IPS-18a (cell line): Measurements from ENCODE around the gene RASGRF1.
"Not testable (repeated sequence)": the region's sequence is repeated elsewhere in the genome, so short reads cannot be mapped to it uniquely, and the experiment has no call there.

Experiments used
- H3K27ac ChIP-seq: one replicate; pipeline ENCODE4 v1.5.1; 2013; ENCODE audit warnings: low read length
- H3K27me3 ChIP-seq: one replicate; pipeline ENCODE4 v1.6.1; 2013; ENCODE audit warnings: mild to moderate bottlenecking, low read length; ENCODE audit not compliant: control insufficient read depth, insufficient read depth
- H3K36me3 ChIP-seq: one replicate; pipeline ENCODE4 v1.6.1; 2013; ENCODE audit warnings: low read depth, low read length; ENCODE audit not compliant: control insufficient read depth
- H3K4me1 ChIP-seq: one replicate; pipeline ENCODE4 v1.6.1; 2013; ENCODE audit warnings: low read depth, low read length; ENCODE audit not compliant: control insufficient read depth
- H3K4me3 ChIP-seq: one replicate; pipeline ENCODE4 v1.5.1; 2013; ENCODE audit warnings: low read length
- H3K9ac ChIP-seq: one replicate; pipeline ENCODE4 v1.6.1; 2013; ENCODE audit warnings: mild to moderate bottlenecking, low read length, moderate library complexity
- H3K9me3 ChIP-seq: one replicate; pipeline ENCODE4 v1.6.1; 2013; ENCODE audit warnings: low read depth, low read length; ENCODE audit not compliant: control insufficient read depth

RASGRF1 gene

DNA sequence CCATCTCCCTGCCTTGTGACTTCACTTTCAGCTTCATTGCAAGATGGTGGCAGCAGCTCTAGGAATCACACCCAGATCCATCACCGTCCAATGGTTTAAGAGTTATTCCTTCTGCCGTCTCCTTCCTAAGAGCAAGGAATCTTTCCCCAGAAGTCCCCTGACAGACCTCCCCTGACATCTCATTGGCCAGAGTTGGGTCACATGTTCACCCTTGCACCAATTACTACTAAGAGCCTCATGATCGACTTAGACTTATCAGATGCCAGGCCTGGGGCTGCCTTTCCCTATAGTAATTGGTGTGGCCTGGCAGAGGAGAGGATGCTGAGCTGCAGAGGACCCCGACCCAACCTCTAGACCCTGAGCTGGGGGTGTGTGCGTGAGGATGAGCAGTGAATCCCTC, 31.8 kb upstream of the RASGRF1 start:
- no peak overlapping the region for H3K9ac ChIP-seq
- H3K27me3 ChIP-seq, result no peaks in the 10 kb centered on the region
- no peaks in the 10 kb centered on the region for H3K36me3 ChIP-seq
- H3K4me1 ChIP-seq, result no peaks in the 10 kb centered on the region
- H3K27ac ChIP-seq, result no peak overlapping the region
- H3K4me3 ChIP-seq, result no peak overlapping the region
- H3K9me3 ChIP-seq, result no peaks in the 10 kb centered on the region

DNA sequence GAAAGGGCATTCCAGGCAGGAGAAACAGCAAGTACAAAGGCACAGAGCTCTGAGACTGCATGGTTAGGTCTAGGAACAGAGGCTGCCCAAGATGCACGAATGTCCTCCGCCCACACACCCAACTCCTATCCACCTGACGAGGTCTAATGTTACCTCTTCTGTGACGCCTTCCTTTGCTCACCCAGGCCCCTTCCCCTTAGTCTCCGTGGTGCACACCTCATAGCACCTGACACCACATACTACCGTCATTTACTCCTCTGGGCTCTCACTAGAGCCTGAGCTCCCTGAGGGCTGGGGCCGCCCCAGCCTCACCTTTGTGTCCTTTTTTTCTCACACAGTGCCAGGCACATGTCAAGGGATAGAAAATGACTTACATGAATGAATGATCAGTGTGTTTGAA, 31.0 kb upstream of the RASGRF1 start:
- Histone ChIP-seq H3K27ac (no peak overlapping the region), H3K4me3 (no peak overlapping the region), H3K36me3 (no peaks in the 10 kb centered on the region), H3K9me3 (no peaks in the 10 kb centered on the region), H3K4me1 (no peaks in the 10 kb centered on the region), H3K9ac (no peak overlapping the region), H3K27me3 (no peaks in the 10 kb centered on the region)

DNA sequence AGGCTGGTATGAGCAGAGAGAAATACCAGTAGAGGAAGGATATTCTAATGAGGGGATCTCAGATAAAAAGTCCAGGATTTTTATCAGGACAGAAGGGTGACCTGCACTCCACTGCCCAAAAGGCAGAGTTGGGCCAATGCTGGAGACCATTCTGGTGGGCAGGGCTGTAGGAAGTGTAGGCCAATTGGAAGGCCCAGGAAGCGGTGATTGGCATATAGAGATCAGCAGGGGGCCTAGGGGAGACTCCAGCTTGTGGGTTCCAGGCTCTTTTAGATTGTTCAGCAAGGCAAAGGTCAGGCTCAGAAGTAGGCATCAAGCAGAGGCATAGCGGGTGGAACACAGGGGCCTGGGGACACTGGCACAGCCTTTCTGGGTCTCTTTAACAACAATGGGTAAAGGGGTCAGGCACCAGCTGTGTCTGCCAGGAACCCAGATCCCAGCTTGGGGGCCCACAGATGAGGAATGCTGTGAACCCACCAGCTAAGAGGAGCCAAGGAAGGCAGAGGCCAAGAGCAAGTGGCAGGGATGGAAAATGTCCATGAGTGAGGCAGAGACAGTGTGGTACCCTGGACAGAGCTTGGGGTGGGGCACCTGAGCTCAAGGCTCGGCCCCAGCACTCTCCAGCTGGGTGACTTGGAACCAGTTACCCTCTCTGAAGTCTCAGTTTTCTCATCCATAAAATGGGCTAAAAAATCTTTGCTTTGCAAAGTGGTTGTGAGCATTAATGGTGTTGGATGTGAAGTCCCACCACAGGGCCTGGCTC, 27.0 kb upstream of the RASGRF1 start:
- H3K9ac ChIP-seq, result no peak overlapping the region
- no peaks in the 10 kb centered on the region for H3K4me1 ChIP-seq
- no peaks in the 10 kb centered on the region for H3K9me3 ChIP-seq
- no peak overlapping the region for H3K4me3 ChIP-seq
- H3K27ac ChIP-seq, result no peak overlapping the region
- H3K36me3 ChIP-seq, result no peaks in the 10 kb centered on the region
- H3K27me3 ChIP-seq, result no peaks in the 10 kb centered on the region

DNA sequence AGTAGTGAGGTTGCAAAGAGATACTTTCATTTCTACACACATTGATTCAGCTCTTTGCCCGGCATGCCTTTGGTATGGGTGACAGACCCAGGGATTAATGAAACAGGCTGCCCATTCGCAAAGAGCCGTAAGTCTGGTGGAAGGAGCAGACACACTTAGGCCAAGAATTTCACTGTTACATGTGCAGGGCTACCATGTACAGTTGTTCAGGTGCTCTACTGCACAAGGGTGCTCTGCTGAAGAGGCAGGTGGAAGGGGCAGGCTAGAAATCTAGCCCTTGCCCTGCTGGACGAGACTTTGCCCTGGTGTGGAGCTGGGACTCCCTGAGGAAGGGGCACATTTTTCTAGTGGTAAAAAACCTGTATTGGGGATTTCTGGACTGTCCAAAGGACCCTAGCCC, 26.2 kb upstream of the RASGRF1 start:
- Histone ChIP-seq H3K36me3 (no peaks in the 10 kb centered on the region), H3K27ac (no peak overlapping the region), H3K27me3 (no peaks in the 10 kb centered on the region), H3K9me3 (no peaks in the 10 kb centered on the region), H3K9ac (no peak overlapping the region), H3K4me3 (no peak overlapping the region), H3K4me1 (no peaks in the 10 kb centered on the region)

DNA sequence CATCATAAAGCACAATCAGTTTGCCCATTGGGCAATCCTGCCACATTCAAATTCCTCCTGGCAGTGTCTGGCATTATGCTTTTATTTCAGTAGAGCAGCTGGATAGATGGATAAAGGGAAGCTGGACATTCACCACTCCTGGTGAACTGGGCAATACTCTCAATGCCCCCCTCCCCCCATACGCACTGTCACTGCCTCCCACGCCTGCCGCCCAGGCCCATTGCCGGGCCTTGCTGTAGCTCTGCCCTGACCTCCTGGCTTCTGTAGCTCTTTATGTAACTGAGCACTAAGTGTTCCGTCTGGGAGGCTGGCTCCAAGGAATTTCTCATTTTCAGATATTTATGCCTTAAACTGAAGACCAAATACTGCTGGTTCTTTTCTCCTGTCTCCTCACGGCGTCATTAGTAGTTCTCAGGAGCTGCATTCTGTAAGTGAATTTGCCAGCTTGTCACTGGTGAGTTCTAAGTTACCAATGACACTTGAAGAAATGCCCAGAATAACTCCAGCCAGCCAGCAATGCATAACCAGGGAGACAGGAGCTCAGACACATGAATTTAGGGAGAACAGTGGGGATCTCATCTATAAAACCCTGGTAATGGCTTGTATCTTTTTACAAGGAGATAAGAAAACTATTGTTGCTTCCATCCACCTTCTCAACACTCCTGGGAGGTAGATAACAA, 25.5 kb upstream of the RASGRF1 start:
- Histone ChIP-seq H3K9ac (no peak overlapping the region), H3K4me3 (no peak overlapping the region), H3K36me3 (no peaks in the 10 kb centered on the region), H3K27ac (no peak overlapping the region), H3K27me3 (no peaks in the 10 kb centered on the region), H3K9me3 (no peaks in the 10 kb centered on the region), H3K4me1 (no peaks in the 10 kb centered on the region)

DNA sequence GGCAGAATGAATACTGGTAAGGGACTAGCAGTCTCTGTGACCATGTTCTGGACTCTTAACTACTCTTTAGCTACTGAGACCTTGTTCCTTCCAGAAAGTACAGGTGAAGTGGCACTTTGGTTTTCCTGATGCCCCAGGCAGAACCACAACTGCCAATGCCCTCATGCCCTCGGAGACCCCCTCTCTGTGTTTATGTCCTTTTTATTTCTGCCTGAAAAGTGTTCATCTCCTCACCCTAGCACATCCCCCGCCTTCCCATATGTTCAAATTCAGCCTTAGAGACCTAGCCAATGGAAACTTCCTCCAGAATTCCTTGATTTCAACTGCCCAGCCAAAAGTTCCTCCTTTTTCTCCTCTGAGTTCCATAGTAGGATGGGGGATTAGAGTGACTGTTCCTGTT, 23.3 kb upstream of the RASGRF1 start:
- Histone ChIP-seq H3K9ac (no peak overlapping the region), H3K36me3 (no peaks in the 10 kb centered on the region), H3K27me3 (no peaks in the 10 kb centered on the region), H3K27ac (no peak overlapping the region), H3K4me1 (no peaks in the 10 kb centered on the region), H3K4me3 (no peak overlapping the region), H3K9me3 (no peaks in the 10 kb centered on the region)

DNA sequence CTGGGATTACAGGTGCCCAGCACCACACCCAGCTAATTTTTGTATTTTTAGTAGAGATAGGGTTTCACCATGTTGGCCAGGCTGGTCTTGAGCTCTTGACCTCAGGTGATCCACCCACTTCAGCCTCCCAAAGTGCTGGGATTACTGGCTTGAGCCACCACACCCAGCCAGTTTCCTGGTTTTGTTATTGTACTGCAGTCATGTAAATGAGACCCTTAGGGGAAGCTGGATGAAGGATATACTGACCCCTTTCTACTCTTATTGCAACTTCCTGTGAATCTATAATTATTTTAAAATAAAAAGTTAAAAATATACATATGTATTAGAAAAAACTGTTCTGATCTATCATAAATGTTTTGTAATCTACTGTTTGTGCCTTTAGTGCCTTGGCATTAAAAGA, 20.8 kb upstream of the RASGRF1 start:
- H3K9me3 ChIP-seq, H3K27me3 ChIP-seq, H3K4me1 ChIP-seq, H3K36me3 ChIP-seq, H3K4me3 ChIP-seq, H3K9ac ChIP-seq, H3K27ac ChIP-seq: not testable (repeated sequence)

DNA sequence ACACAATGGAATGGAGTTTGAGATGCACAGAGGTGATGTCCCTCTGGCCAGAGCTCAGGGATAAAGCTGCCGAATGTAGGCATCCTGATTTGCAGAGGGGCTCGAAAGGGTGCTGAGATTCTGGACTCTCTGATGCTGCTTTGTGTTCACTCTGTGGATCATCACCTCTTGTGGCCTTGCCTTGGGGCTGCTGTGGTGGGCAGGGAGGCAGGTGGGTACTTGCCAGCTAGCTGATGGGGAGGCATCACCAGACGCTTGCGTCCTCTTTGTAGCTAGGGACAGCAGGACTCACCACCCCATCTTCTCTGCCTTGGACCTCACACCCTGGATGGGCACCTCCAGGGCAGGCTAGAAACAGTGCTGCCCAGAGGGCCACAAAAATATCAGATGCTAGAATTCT, 14.6 kb upstream of the RASGRF1 start:
- Histone ChIP-seq H3K27me3 (peaks cover 15% of the 10 kb centered on the region), H3K27ac (no peak overlapping the region), H3K36me3 (no peaks in the 10 kb centered on the region), H3K9me3 (no peaks in the 10 kb centered on the region), H3K4me3 (no peak overlapping the region), H3K9ac (no peak overlapping the region), H3K4me1 (no peaks in the 10 kb centered on the region)

DNA sequence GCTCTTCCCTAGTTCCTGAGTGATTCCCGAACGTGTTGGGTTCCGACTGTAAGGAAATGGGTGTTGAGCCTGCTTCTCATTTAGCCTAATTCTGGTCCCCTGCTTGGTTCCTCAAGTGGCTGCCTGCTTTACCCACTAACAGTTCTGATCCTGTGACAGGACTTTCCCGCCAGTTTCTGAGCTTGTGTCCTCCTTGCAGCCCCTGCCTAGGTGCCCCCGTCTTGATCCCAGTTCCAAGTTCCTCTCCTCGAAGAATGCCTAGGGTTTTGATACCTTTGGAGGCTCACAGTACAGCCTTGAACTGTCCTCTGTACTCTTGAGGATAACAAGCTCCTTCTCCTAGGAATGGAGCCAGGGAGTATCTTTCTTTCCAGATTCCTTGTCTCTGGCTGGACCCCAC, 12.0 kb upstream of the RASGRF1 start:
- Histone ChIP-seq H3K9me3 (no peaks in the 10 kb centered on the region), H3K27ac (no peak overlapping the region), H3K27me3 (peaks cover 19% of the 10 kb centered on the region), H3K4me3 (no peak overlapping the region), H3K9ac (no peak overlapping the region), H3K36me3 (no peaks in the 10 kb centered on the region), H3K4me1 (no peaks in the 10 kb centered on the region)

DNA sequence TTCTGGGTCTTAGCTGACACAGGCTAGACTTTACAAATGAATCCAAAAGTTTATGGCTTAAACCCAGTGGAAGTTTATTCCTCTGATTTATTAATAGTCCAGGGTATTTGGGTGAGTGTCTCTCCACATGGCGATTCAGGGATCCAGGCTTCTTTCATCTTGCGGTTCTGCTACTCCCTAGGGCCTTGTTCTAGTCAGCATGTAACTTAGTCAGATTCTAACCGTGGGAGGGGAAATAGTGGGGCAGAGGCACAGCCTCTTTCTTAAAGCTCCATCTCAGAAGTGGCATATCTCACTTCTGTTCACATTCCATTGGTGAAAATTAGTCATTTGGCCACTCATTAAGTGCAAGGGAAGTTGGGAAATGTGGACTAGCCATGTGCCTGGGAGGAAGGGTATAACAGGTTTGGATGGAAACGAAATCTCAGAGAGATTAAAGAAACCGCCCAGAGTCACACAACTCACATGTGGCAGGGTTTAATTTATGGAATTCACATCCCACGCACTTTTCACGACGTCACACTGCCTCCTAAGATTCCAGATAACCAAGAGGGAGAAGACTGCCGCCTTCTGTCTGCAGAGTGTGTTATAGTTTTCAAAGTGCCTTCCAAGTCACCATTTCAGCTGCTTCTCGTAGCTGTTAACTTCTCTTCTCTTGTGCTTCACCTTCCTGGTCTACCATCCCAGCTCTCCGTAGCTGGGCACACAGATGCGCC, 11.4 kb upstream of the RASGRF1 start:
- no peak overlapping the region for H3K9ac ChIP-seq
- no peaks in the 10 kb centered on the region for H3K4me1 ChIP-seq
- H3K36me3 ChIP-seq, result no peaks in the 10 kb centered on the region
- H3K27ac ChIP-seq, result no peak overlapping the region
- H3K9me3 ChIP-seq, result no peaks in the 10 kb centered on the region
- peaks cover 19% of the 10 kb centered on the region for H3K27me3 ChIP-seq
- no peak overlapping the region for H3K4me3 ChIP-seq

DNA sequence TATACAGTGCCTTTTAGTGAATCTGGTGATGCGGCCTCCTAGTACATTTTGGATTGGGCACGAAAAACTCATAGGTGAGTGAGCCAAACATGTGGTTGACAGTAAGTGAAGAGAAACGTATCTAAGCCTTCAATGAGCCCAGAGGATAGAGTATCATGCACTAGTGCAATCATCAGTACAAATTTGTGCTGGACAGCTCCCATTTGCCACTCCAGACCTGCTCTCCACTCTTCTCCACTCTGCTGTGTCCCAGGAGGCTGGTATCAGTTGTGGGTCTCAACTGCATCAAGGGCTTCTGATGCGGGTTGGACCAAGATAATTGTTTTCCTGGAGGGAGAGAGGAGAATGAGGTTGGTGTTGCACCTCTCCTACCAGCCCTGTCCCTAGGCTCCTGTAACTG, 9.1 kb upstream of the RASGRF1 start:
- no peak overlapping the region for H3K9ac ChIP-seq
- H3K4me1 ChIP-seq, result no peaks in the 10 kb centered on the region
- no peak overlapping the region for H3K4me3 ChIP-seq
- no peaks in the 10 kb centered on the region for H3K9me3 ChIP-seq
- no peaks in the 10 kb centered on the region for H3K36me3 ChIP-seq
- H3K27ac ChIP-seq, result no peak overlapping the region
- H3K27me3 ChIP-seq, result peaks cover 40% of the 10 kb centered on the region
